Right renal pelvis (tissue), 4 donors: ENCODE results near the gene MRPS12. TPM values are rescaled to one million over a fixed set of nuclear protein-coding genes. Genes with fewer than 3 reads are reported as not detected.
"Not testable (repeated sequence)": the region's sequence is repeated elsewhere in the genome, so short reads cannot be mapped to it uniquely, and the experiment has no call there.

ENCODE experiments used
- DNase-seq, 4 donors: peaks; one replicate each; pipeline ENCODE4 v3.0.0-alpha.2; 2013; ENCODE audit warnings: low read depth in 4 of 4, low spot score in 3 of 4, missing footprints in 1 of 4
- polyA plus RNA-seq, 4 donors: library from polyadenylated mRNA; unstranded; fragments of 120-200 nt; gene quantifications; one replicate each; pipeline ENCODE4 v1.2.1, GENCODE V29; 2013; ENCODE audit not compliant: insufficient read length in 4 of 4

The MRPS12 gene
- polyA plus RNA-seq, 4 donors: 19.8 to 31.7 (median 23.5) TPM

DNA sequence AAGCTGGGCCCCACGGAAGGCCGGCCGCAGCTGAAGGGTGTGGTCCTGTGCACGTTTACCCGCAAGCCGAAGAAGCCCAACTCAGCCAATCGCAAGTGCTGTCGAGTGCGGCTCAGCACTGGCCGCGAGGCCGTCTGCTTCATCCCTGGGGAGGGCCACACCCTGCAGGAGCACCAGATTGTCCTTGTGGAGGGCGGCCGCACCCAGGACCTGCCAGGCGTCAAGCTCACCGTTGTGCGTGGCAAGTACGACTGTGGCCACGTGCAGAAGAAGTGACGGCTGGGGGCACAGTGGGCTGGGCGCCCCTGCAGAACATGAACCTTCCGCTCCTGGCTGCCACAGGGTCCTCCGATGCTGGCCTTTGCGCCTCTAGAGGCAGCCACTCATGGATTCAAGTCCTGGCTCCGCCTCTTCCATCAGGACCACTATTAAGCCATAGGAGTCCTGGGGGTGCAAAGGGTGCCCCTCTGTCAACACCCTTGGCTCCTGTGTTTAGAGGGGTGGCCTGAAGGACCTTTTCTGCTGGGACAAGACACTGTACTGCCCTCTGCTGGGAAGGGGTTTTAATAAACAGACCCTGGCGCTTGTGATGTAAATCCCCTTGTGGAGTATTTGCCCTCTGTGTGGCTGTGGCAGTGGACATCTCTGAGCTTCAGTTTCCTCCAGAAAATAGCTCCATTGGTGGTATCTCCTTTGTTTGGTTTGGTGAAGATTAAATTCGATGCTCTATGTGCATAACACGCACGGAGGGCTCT, 1.9 kb downstream of the MRPS12 start:
- no peak for DNase-seq

GRCh38 chr19:38933544-38933943, 2.8 kb downstream of the MRPS12 start:
- no peak for DNase-seq

- no peak for DNase-seq
Measured at GRCh38 chr19:38939957-38940356, 9.2 kb downstream of the MRPS12 start.

- not testable (repeated sequence) for DNase-seq
Measured at GRCh38 chr19:38941466-38941865, 10.7 kb downstream of the MRPS12 start.

DNA sequence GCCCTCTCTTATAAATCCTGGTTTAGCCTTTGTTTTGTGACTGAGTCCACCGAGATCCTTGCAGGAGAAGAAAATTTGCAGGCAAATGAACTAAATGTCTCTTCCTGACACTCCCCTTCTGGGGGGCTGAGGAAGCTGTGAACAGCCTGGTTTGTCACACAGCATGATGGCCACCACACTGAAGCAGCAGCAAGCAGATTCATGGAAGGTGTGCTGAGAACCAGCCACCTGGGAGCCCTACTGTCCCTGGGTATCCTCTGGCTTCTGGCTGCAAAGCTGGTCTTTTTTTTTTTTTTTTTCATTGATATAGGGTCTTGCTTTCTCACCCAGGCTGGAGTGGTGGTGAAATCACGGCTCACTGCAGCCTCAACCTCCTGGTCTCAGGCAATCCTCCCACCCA, 11.2 kb downstream of the MRPS12 start:
- no peak for DNase-seq

DNA sequence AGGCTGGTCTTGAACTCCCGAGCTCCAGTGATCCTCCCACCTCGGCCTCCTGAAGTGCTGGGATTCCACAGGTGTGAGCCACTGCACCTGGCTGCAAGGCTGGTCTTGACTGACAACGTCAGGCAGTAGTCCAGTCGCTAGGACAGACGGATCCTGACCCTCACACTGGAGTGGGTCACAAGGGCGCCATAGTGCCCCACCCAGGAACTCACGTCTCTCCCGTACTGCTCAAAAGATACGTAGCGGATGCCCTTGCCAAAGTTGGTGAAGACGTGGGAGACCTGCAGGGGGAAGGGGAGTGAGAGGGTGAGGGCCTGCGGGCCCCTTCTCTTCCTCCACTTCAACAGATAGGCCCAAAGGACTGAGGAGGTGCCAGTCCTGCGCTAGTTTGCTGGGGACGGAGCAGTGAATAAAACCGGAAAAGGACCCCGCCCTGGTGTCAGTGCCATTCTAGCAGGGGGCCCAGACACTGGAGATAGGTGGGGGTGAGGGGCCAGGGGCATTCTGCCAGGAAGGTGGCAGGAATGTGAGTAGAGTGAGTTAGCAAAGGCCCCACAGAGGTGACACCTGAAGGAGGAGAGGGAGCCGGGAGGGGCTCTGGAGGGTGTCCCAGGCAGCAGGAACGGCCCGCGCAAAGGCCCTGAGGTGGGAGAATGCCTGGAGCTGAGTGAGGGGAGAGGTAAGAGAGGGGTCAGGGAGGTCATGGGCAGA, 11.9 kb downstream of the MRPS12 start:
- DNase-seq: no peak

- DNase-seq: no peak
Measured at GRCh38 chr19:38944981-38945506, 14.3 kb downstream of the MRPS12 start.

DNA sequence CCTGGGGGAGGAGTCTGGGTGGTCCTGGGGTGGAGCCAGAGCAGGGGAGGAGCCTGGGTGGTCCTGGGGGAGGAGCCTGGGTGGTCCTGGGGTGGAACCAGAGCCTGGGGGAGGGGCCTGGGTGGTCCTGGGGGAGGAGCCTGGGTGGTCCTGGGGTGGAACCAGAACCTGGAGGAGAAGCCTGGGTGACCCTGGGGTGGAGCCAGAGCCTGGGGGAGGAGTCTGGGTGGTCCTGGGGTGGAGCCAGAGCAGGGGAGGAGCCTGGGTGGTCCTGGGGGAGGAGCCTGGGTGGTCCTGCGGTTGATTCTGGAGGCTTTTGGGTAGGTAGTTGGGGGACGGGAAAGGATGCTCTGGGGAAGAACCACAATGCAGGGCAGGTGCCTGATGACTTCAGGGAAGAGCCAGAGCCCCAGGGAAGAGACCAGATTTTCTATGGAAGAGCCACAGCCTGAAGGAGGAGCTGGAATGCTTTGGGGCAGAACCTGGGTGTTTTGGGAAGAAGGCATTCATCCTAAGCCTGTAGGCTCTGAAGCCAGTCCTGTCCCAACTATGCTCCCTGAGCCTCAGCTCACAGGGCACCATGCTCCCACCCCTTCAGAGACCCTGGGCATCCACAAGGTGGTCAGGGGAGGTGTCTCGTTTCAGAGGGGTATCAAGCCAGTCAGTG, 15.0 kb downstream of the MRPS12 start:
- DNase-seq: no peak

DNA sequence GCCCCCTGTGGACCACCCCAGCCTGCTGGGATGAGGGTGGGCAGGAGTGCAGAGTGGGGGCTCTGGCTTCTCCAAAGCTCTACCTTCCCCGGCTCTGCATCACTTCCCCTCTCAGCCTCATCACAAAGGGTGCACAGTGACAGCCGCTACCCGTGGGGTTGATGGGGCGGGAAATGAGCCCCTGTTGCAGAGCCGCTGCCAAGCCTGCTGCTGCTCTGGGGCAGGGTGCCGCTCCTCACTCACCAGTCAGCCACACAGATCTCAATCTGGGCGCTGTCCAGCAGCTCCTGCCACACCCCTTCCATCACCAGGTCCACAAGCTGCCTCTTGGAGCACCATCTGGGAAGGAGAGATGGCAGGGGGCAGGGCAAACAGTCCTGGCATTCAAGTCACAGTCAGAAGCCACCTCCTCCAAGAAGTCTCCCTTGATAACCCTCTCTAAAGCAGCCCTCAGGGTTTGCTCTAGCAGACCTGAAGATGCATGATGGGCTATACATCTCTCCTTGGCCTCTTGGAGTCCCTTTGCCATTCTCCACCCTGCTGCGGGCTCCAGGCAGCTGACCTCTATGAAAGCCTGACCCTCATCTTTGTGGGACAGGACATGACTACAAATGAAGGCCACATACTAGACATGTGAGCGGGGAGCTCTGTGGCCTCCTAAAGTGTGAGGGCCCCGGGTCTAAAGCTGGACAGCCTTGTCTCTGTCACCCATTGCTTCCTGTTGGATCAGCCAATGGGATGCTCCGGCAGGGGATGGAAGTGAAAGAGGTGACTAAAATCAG, 15.7 kb downstream of the MRPS12 start:
- no peak for DNase-seq

DNA sequence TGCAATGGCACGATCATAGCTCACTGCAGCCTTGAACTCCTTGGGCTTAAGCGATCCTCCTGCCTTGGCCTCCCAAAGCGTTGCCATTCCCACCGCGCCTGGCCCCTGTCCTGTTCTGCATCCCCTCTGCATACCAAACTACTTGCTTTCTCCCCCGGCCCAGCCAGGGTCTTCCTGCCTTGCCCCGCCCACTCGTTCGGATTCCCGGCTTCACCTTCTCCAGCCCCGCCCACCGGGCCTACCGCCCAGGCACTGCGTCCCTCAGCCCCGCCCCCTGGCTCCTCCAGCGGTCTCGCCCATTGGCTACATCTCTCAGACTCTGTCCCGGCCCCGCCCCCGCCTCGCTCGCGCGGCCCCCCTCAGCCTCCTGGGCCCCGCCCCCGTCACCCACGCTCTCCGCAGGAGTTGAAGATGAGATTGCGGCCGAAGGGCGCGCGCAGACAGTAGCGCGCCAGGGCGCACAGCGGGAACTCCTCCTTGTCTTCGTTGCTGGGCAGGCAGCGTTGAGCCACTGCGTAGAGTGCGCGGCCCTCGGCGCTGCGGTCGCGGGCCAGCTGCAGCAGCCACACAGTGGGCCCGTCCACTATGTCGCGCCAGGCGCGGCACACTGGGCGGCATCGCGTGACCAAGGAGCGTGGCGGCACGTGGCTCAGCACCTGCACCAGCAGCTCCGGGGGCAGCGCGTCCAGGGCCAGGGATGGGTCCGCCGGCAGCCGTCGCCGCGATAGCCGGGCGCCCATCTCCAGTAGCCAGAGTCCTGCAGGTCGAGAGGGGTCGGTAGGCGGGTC, 19.0 kb downstream of the MRPS12 start:
- DNase-seq: peak; percentile 72 to 74 (median 73)

DNA sequence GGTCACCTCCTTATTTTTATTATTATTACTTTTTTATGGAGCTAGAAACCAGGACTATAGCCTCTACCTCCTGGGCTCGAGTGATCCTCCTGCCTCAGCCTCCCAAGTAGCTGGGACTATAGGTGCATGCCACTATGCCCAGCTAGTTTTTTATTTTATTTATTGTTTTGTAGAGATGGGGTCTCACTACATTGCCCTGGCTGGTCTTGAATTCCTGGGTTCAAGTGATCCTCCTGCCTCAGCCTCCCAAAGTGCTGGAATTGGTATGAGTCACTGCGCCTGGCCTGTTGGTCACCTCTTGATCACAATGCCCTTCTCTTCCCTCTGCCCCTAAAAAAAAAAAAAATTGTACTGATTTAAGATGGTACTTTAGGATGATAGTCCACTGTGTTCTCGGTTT, 20.4 kb downstream of the MRPS12 start:
- DNase-seq: no peak

- peak in 2 of 4 donors; percentile 61 to 67 for DNase-seq
Measured at GRCh38 chr19:38952395-38953165, 21.8 kb downstream of the MRPS12 start.

DNA sequence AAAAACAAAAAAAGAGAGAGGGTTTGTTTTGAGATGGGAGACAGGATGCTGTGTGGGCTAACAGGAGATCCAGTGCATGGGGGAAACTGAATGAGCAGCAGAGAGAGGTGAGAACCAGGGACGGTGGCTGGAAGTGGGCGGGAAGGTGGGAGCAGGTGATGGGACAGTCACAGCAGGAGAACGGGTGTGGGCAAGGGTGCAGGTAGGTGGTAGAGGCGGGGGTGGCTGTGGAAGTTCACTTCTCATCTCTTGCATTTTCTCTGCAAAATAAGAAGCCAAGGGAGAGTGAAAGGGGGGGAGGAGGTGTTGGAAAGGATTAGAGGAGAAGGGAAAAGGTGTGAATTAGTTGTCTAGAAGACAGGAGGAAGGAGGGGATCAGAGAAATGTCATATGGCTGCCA, 22.9 kb downstream of the MRPS12 start:
- DNase-seq: no peak

- no peak for DNase-seq
Measured at GRCh38 chr19:38956264-38956663, 25.5 kb downstream of the MRPS12 start.

DNA sequence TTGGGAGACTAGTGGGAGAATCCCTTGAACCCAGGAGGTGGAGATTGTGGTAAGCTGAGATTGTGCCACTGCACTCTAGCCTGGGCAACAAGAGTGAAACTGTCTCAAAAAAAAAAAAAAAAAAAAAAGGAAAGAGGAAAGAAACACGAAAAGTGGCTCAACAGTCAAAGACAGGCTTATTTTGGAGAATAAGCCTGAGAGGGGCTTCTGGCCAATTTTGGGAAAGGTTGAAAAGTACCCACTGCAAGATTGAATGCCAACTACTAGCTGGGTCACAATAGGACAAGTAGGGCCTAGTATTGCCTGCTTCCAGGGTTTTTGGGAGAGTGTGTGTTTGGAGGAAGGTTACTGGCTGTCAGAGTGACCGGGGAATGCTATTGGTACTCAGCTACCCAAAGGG, 27.6 kb downstream of the MRPS12 start:
- DNase-seq: no peak

DNA sequence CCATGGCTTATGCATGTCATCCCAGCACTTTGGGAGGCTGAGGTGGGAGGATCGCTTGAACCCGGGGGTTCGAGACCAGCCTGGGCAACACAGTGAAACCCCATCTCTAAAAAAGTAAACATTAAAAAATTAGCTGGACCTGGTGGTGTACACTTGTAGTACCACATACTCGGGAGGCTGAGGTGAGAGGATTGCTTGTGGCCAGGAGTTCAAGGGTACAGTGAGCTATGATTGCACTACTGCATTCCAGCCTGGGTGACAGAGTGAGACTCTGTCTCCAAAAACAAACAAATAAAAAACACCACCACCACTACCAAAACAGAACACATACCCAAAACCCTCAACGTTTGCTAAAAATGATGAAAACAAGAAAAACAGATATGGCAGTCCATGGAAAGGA, 28.9 kb downstream of the MRPS12 start:
- no peak for DNase-seq

GRCh38 chr19:38964738-38965137, 34.0 kb downstream of the MRPS12 start:
- no peak for DNase-seq

DNA sequence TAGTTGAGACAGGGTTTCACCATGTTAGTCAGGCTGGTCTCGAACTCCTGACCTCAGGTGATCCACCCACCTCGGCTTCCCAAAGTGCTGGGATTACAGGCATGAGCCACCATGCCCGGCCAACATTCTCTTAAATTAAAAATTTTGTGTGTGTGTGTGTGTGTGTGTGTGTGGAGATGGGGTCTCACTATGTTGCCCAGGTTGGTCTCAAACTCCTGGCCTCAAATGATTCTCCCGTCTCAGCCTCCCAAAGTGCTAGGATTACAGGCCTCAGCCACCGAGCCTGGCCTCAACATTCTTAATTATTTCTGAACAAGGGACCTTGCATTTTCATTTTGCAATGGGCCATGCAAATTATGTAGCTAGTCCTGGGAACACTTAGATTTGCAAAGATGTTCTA, 35.4 kb downstream of the MRPS12 start:
- DNase-seq: not testable (repeated sequence)
